Transverse colon (tissue), 4 donors: ENCODE data around the gene ARHGAP33.

ENCODE experiments used
- CTCF ChIP-seq, 5 experiments: fragments of 200-600 bp in 3 of 5; fragments of 450-650 bp in 2 of 5; sonication (generic) in 3 of 5; IDR thresholded peaks; 1 replicate in 2 of 5; 2 replicates in 3 of 5; pipeline ENCODE4 v1.5.1; 2016 to 2017; ENCODE audit warnings: antibody characterized with exemption in 5 of 5, inconsistent platforms in 3 of 5, mild to moderate bottlenecking in 2 of 5, moderate library complexity in 1 of 5
- EP300 ChIP-seq: sonication (generic); formaldehyde crosslinking; IDR thresholded peaks from one replicate; pipeline ENCODE4 v1.6.1; 2017; ENCODE audit warnings: antibody characterized with exemption, low read depth
- POLR2A ChIP-seq: fragments of 450-650 bp; IDR thresholded peaks from one replicate; pipeline ENCODE4 v1.6.1; 2016; ENCODE audit warnings: antibody characterized with exemption, mild to moderate bottlenecking, moderate library complexity
- POLR2AphosphoS5 ChIP-seq, 3 donors: sonication (generic); formaldehyde crosslinking; IDR thresholded peaks; one replicate each; pipeline ENCODE4 v1.6.1; 2016; ENCODE audit warnings: antibody characterized with exemption in 3 of 3

GRCh38 chr19:35767288-35768081 lies 7.9 kb upstream of the ARHGAP33 start:
- no peak for TF ChIP-seq POLR2AphosphoS5 (IDR thresholded peaks at IDR 0.05)
- TF ChIP-seq CTCF (IDR thresholded peaks at IDR 0.05): no peak
- TF ChIP-seq POLR2A: no peak
- no peak for TF ChIP-seq EP300
